Measurements from ENCODE around the gene MLPH. TPM values are rescaled to one million over a fixed set of nuclear protein-coding genes. Genes with fewer than 3 reads are reported as not detected.

The MLPH gene
- polyA plus RNA-seq, 12 donors, result 0.43 to 3.0 (median 0.83) TPM; not detected in 2

- no peak for DNase-seq
These were observed 10.2 kb downstream of the MLPH start for GRCh38 chr2:237497009-237497837.

DNA sequence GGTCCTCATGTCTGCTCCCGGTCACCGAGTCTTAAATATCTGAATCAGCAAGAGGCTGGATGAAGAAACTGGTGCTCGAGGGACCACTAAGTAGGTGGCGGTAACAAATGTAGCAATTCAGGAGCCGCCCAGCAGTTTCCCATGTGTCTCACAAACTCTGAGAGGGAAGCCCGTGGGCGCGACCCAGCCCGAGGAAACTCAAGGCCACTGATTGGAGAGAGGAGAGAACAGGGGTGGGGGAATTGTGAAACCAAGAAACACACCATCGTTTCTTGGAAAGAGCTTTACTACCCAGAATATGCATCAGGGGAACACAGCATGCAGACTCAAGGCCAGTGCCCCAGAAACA is 10.8 kb downstream of the MLPH start:
- DNase-seq, result no peak

GRCh38 chr2:237498341-237498740 is 11.3 kb downstream of the MLPH start:
- DNase-seq, result no peak

- no peak for DNase-seq
These were observed 13.8 kb downstream of the MLPH start for GRCh38 chr2:237500681-237501424.

- DNase-seq, result no peak
These were observed 15.0 kb downstream of the MLPH start for GRCh38 chr2:237501892-237502513.

DNA sequence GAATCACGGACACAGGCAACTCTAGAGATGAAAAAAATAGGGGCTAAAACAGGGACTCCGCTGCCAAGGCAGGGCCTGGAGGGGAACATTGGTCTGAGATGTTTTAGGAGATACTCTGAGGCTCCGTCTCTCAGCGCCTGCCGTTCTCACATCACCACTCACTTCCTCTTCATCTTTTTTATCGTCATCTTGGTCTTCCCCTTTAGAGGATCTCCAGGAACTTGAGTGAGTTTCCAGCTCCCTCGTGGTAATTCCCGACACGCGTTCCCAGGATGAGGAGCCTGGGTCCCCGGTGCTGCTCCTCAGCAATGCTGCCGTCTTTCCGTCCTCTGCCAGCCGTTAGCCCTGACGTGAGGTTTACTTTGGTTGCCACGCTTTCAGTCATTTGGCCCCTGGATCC is 16.1 kb downstream of the MLPH start:
- no peak for DNase-seq

DNA sequence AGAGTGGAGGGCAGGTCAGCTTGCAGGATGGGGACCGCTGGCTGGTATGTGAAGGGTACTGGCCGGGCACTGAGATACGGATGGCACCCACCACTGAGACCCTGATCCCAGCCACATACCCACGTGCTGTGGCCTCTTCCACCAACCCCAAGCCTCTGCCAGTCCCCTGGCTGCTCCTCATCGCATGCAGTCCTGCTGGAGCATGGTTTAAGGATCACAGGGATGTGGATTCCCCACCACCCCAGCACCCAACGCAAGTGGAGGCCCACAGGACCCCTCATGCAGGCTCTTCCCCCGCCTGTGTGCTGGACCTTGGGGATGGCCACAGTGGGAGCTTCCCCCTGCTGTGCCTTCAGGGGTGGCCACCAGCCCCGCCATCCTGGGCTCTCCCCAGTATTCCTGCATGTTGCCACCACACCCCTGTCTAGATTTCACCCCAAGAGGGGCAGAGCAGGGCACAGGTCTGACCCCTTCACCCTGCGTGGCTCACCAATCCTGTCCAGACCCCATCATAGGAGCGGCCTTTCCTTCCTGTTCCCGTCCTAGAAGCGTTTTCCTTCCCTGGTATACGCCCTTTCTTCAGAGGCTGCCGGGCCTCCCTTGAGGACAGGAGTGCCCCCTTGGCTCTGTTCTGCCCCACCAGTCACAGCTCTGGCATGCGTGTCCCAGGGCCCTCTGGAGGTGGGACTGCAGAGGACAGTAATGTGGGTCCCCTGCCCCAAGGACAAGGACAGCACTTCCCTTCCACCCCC is 18.3 kb downstream of the MLPH start:
- no peak for DNase-seq

DNA sequence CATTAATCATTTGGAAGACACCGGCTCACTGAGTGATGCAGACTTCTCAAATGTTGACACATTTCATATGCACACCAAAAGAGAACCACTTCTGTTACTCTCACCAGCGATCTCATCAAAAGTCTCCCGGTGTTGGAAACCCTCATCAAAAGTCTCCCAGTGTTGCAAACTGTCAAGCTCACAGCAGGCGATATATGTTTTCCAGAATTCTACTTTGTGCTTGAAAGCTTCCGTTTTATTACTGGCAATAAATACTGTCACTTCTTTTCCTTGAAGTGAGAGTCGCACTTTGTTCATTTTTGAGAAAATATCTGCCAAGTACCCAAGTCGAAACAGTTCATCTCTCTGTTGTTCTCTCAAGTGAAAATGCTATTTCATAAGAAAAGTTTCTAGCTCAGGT is 20.5 kb downstream of the MLPH start:
- no peak for DNase-seq

GRCh38 chr2:237508361-237508760 is 21.3 kb downstream of the MLPH start:
- DNase-seq, result no peak

- no peak for DNase-seq
These were observed 22.1 kb downstream of the MLPH start for GRCh38 chr2:237509151-237509550.

- DNase-seq, result no peak
These were observed 22.9 kb downstream of the MLPH start for GRCh38 chr2:237509905-237510304.

- DNase-seq, result no peak
These were observed 23.6 kb downstream of the MLPH start for GRCh38 chr2:237510502-237511217.

- peak; percentile 34 for DNase-seq
These were observed 24.4 kb downstream of the MLPH start for GRCh38 chr2:237511433-237511832.

DNA sequence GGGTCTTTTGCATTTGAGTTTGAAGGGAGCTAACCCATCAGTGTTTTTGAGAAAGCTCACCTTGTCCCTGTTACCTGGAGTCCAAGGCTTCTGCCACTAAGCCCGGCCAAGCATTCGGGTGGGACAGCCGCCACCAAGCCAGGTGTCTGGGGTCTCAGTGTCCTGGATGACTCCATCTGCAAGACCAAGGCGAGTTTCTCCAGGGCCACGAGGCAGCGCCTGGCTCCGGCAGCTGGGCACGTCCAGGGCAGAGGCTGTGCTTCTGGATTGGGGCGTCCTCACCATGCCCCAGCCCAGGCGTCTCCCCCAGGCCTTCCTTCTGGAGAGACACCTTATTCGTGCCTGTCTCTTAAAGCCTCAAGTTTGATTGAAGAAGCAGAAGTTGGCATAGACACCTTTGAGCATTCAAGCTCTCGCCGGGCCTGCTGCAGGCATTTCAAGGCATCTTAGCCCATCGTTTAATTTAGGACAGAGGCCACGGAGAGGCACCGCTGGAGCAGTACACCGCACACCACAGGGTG is 24.9 kb downstream of the MLPH start:
- DNase-seq, result no peak

- peak; percentile 88 for DNase-seq
These were observed 25.9 kb downstream of the MLPH start for GRCh38 chr2:237512774-237513466.

GRCh38 chr2:237513693-237514092 is 26.6 kb downstream of the MLPH start:
- no peak for DNase-seq

DNA sequence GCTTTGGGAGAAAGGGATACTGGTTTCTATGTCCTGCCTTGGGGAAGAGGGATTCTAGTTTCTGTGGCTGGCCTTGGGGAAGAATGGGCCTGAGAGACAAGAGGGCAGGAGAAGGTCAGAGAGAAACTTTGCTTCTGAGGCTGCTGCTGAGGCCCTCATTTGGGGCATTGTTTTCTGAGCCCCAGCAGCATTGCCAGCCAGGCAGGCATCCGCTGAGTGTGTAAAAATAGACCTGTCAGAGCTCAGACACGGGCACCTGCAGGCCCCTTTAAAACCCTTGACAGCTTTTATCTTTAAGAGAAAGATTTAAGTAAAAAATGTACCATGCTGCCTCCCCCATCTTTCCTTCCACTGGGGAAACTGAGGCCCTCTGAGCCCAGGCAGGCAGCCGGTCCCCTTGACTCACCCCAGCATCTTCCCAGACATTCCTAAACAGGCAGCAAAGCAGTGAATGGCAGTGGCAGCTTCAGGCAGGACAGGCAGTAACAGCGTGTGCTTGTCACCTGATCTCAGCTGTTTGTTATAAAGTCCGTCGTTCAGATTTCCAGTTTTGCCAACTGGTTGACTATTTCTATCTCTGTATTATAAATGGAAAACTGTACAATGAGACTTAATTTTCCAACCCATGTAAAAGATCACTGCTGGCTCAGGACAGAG is 27.6 kb downstream of the MLPH start:
- DNase-seq, result no peak

GRCh38 chr2:237515166-237515565 is 28.1 kb downstream of the MLPH start:
- DNase-seq, result no peak

DNA sequence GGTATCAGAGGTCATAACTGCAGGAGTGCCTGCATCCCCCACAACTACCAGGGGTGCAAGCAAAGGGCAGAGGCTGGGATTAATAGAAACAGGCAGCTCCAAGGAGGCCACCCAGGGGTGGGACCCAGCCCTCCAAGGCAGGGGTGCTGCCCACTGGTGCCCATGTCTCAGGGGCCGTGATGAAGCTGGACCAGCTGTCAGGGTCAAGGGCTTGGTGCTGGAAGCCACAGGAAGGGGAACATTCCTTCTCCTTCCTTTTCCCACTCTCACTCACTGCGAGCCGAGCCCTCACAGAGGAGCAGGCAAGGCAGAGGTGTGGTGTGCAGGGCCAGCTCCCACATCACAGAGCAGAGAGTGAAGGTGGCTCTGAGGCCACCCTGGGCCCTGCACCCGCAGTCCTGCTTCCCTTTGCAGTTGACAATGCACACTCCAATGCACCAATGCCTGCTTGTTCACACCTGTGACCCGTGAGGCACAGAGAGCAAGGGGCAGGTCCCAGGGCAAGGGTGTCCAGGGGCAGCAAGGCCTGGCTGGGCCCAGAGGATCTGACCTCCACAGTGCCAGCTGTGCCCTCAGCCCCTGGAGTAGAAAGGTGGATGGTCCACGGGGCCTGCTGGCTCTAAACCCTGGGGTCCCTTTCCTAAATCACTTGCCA is 28.7 kb downstream of the MLPH start:
- no peak for DNase-seq
